ENCODE data around the gene RFPL3. TPM values are rescaled to one million over a fixed set of nuclear protein-coding genes. Genes with fewer than 3 reads are reported as not detected.
A peak's percentile ranks its signal among the peaks of the same experiment; 100 is the strongest.

Gene RFPL3
- polyA plus RNA-seq, 1 donor from 2014 or later, result not detected

DNA sequence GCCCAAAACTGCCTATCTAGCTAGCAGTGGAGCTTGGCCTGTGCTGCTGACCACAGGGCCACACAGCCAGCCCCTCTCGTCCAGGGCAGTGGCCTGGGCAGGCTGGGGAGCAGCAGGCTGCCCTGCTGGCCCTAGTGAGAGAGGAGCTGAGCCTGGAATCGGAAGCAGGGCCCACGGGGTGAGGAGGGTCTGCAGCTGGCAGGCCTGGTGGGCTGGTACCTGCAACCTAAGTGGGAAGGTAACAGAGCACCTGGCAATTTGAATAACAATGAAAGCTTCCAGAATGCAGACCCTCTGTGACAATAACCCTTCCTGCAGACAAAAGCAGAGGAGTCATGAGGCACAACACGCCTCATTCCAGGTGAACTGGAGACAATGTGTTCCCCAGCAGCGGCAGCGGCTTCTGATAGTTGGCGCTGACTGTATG lies 31.8 kb upstream of the RFPL3 start:
- no peaks in the 10 kb centered on the region for H3K36me3 Mint-ChIP-seq
- no peaks in the 10 kb centered on the region for H3K4me1 Mint-ChIP-seq
- H3K9me3 Mint-ChIP-seq, result no peaks in the 10 kb centered on the region
- H3K27me3 Mint-ChIP-seq, result no peaks in the 10 kb centered on the region
- H3K27ac Mint-ChIP-seq, result no peak overlapping the region
- peak overlapping the region in 1 of 4 donors; percentile 28 for H3K4me3 Mint-ChIP-seq

DNA sequence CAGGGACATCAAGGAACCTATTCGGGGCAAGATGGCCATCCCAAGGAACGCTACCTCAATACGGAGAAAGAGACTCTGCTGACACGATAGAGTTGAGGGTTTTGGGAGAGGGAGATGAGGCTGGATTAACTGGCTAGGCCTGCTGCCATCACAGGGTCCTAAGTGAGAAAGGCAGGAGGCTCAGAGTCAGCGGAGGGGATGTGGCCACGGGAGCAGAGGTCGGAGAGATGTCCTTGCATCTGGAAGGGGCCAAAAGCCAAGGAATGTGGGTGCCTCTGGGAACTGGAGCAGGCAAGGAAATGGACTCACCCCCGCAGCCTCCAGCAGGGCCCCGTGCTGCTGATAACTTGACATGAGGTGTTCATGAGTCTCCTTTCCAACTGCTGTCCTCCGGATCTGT lies 31.0 kb upstream of the RFPL3 start:
- Mint-ChIP-seq H3K36me3 (no peaks in the 10 kb centered on the region), H3K4me1 (no peaks in the 10 kb centered on the region), H3K27me3 (no peaks in the 10 kb centered on the region), H3K9me3 (no peaks in the 10 kb centered on the region), H3K27ac (no peak overlapping the region), H3K4me3 (no peak overlapping the region)

DNA sequence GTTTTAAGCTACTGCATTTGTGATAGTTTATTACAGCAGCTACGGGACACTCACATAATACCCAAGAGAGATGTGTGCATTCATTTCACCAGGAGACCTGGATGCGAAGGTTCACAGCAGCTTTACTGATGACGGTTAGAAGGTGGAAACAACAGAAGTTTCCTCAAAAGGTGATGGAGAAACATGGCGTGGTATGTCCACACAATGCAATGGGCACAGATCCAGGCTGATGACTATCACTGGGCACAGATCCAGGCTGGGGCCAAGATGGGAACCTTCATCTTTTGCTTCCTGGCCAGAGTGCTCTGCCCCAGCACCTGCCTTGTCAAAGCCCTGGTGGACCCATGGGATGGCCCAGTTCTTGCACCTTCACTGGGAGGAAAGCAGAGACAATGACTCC lies 30.6 kb upstream of the RFPL3 start:
- H3K9me3 Mint-ChIP-seq, result no peaks in the 10 kb centered on the region
- H3K36me3 Mint-ChIP-seq, result no peaks in the 10 kb centered on the region
- H3K27ac Mint-ChIP-seq, result no peak overlapping the region

GRCh38 chr22:32327596-32328171 lies 30.0 kb upstream of the RFPL3 start:
- no peaks in the 10 kb centered on the region for H3K4me1 Mint-ChIP-seq
- H3K27me3 Mint-ChIP-seq, result peaks cover 3% of the 10 kb centered on the region
- no peaks in the 10 kb centered on the region for H3K36me3 Mint-ChIP-seq
- H3K4me3 Mint-ChIP-seq, result peak overlapping the region in 1 of 4 donors; percentile 34
- peak overlapping the region in 1 of 3 donors; percentile 63 for H3K27ac Mint-ChIP-seq
- H3K9me3 Mint-ChIP-seq, result no peaks in the 10 kb centered on the region

More for the DNA sequence above, 30.6 kb upstream of the RFPL3 start:
- H3K27me3 Mint-ChIP-seq, result peaks cover under 1% of the 10 kb centered on the region
- H3K4me3 Mint-ChIP-seq, result no peak overlapping the region
- no peaks in the 10 kb centered on the region for H3K4me1 Mint-ChIP-seq

GRCh38 chr22:32328306-32329201 lies 29.1 kb upstream of the RFPL3 start:
- no peaks in the 10 kb centered on the region for H3K4me1 Mint-ChIP-seq
- H3K36me3 Mint-ChIP-seq, result no peaks in the 10 kb centered on the region
- peaks cover 5% of the 10 kb centered on the region for H3K27me3 Mint-ChIP-seq
- H3K9me3 Mint-ChIP-seq, result no peaks in the 10 kb centered on the region
- no peak overlapping the region for H3K4me3 Mint-ChIP-seq
- no peak overlapping the region for H3K27ac Mint-ChIP-seq

- Mint-ChIP-seq H3K4me1 (no peaks in the 10 kb centered on the region), H3K36me3 (no peaks in the 10 kb centered on the region), H3K27me3 (peaks cover 5% of the 10 kb centered on the region), H3K27ac (no peak overlapping the region), H3K4me3 (no peak overlapping the region), H3K9me3 (no peaks in the 10 kb centered on the region)
These were observed 28.4 kb upstream of the RFPL3 start for GRCh38 chr22:32329202-32329645.

GRCh38 chr22:32331236-32331917 lies 26.3 kb upstream of the RFPL3 start:
- Mint-ChIP-seq H3K4me3 (no peak overlapping the region), H3K36me3 (no peaks in the 10 kb centered on the region), H3K4me1 (no peaks in the 10 kb centered on the region), H3K27ac (no peak overlapping the region), H3K27me3 (peaks cover 12% of the 10 kb centered on the region), H3K9me3 (peaks cover 0 to 3% (median 0%) of the 10 kb centered on the region in 3 donors)

DNA sequence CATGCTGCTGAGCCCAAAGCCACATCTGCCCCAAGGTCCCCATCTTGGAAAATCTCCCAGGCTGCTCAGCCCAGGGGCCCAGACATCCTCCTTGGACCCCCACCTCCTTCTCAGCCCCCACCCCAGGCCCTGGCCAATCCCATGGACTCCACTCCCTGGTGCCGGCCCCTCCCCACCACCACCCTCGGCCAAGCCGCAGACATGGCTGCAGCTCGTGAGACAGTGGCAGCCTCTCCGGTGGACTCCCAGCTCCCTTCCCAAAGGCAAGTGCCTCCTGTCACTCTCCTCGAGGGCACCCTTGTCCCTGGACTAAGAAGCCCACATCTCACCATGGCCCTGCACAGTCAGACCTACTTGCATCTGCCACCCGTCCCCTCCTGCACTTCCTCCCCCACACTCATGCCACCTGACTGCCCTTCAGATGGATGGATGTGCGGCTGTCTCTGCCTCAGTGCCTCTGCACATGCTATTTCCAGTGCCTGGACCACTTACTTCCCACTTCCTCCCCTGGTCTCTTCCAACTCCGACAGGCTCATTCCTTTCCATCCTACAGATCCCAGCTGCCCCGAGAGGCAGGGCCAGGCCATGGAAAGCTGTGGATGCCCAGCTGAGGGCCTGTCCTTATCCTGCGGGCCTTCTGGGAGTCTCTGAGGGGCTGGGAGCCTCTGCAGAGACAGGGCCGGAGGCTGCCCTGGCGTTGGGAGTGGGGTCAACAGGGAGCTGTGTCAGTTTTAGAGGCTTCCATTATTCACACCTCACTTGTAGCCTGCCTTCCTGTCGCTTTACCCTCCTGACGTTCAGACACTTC lies 25.5 kb upstream of the RFPL3 start:
- no peaks in the 10 kb centered on the region for H3K36me3 Mint-ChIP-seq
- H3K9me3 Mint-ChIP-seq, result peaks cover 0 to 3% (median 0%) of the 10 kb centered on the region in 3 donors
- no peaks in the 10 kb centered on the region for H3K4me1 Mint-ChIP-seq
- H3K27ac Mint-ChIP-seq, result no peak overlapping the region
- no peak overlapping the region for H3K4me3 Mint-ChIP-seq
- peaks cover 12% of the 10 kb centered on the region for H3K27me3 Mint-ChIP-seq

DNA sequence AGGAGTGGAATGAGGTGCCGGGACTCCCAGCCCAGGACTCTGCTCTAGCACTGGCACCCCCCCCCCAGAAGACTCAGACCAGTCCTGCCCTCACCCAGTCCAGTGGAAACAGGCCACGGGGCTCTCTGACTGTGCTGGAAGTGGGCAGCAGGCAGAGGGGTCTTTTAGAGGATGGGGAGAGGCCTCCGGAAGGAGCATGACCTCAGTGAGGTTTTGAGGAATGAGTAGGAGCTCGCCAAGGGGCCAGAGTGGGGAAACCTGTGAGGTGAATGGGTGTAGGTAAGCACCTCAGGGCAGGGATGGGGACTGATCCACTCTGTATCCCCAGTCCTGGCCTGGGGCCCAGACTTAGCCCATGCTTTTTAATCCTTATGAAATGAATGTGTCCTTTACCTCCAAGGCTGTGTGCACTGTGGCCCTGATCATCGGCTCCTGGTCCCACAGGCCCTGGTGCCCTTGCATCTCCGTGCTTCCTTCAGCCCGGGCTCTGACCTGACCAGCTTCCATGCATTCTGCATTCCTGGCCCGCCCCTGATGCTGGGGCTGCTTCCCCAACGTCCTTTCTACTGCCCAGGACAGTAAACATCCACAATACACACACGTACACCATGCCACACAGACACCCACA lies 24.4 kb upstream of the RFPL3 start:
- no peaks in the 10 kb centered on the region for H3K4me1 Mint-ChIP-seq
- peaks cover 12% of the 10 kb centered on the region for H3K27me3 Mint-ChIP-seq
- no peak overlapping the region for H3K27ac Mint-ChIP-seq
- no peak overlapping the region for H3K4me3 Mint-ChIP-seq
- H3K36me3 Mint-ChIP-seq, result no peaks in the 10 kb centered on the region
- H3K9me3 Mint-ChIP-seq, result peaks cover 0 to 3% (median 0%) of the 10 kb centered on the region in 3 donors

GRCh38 chr22:32333769-32334659 lies 23.7 kb upstream of the RFPL3 start:
- Mint-ChIP-seq H3K27ac (no peak overlapping the region), H3K4me3 (no peak overlapping the region), H3K9me3 (peaks cover 0 to 3% (median 0%) of the 10 kb centered on the region in 3 donors), H3K36me3 (no peaks in the 10 kb centered on the region), H3K4me1 (no peaks in the 10 kb centered on the region), H3K27me3 (peaks cover 12% of the 10 kb centered on the region)

DNA sequence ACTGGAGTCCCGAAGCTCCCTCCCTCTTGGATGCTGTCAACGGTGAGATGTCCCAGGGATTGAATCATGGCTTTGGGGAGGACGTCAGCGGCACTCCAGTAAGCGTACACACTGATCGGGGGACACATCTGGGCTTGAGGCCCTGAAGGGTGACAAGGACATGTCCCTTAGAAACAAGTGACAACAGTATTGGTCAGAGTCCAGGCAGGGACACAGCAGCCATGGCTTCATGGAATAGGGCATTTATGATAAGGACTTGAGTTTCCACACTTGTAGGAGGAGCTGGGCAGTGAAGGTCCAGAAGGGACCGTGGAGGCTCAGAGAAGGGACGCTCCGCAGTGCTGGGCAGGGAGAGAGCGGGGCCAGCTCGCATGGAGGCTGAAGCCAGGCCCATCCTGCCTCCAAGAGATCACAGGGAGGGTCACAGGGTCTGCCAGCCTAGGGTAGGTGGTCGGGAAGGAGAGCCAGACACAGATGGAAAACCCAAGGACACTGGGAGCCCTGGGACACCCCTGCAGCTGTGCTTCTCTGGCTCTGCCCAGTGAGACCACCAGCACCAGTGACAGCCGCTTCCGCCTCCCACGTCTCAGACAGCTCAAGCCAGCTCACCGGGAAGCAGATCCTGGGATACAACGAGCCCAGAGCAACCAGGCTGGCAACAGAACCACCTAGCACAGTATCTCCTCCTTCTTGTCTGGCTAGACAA lies 22.9 kb upstream of the RFPL3 start:
- Mint-ChIP-seq H3K4me3 (no peak overlapping the region), H3K36me3 (no peaks in the 10 kb centered on the region), H3K9me3 (peaks cover 0 to 3% (median 0%) of the 10 kb centered on the region in 3 donors), H3K4me1 (no peaks in the 10 kb centered on the region), H3K27me3 (peaks cover 12% of the 10 kb centered on the region), H3K27ac (no peak overlapping the region)

- no peaks in the 10 kb centered on the region for H3K36me3 Mint-ChIP-seq
- H3K4me1 Mint-ChIP-seq, result no peaks in the 10 kb centered on the region
- H3K9me3 Mint-ChIP-seq, result peaks cover 0 to 4% (median 0%) of the 10 kb centered on the region in 3 donors
- H3K27ac Mint-ChIP-seq, result no peak overlapping the region
- H3K27me3 Mint-ChIP-seq, result peaks cover 12% of the 10 kb centered on the region
- no peak overlapping the region for H3K4me3 Mint-ChIP-seq
These were observed 22.2 kb upstream of the RFPL3 start for GRCh38 chr22:32335471-32335870.

GRCh38 chr22:32336121-32336603 lies 21.5 kb upstream of the RFPL3 start:
- H3K4me1 Mint-ChIP-seq, result no peaks in the 10 kb centered on the region
- H3K27ac Mint-ChIP-seq, result no peak overlapping the region
- peaks cover 0 to 4% (median 0%) of the 10 kb centered on the region in 3 donors for H3K9me3 Mint-ChIP-seq
- no peak overlapping the region for H3K4me3 Mint-ChIP-seq
- H3K27me3 Mint-ChIP-seq, result peaks cover 12% of the 10 kb centered on the region
- H3K36me3 Mint-ChIP-seq, result no peaks in the 10 kb centered on the region
